ENCODE data around the gene NF2.

GRCh38 chr22:29701155-29701999 lies 97.9 kb downstream of the NF2 start:
- peak in 3 of 6 experiments; percentile 11 to 25 (median 17) for TF ChIP-seq CTCF (IDR thresholded peaks at IDR 0.05)
- TF ChIP-seq POLR2A (IDR thresholded peaks at IDR 0.05): no peak

All from Peyer's patch (tissue), 4 donors.